HEK293T (cell line): ENCODE data around the gene SMPD3.

Experiments
- ARNT ChIP-seq: fragments of 450-650 bp; IDR thresholded peaks from 2 replicates; pipeline ENCODE4 v1.6.1; 2017; ENCODE audit warnings: mild to moderate bottlenecking
- FOXA1 ChIP-seq: fragments of 450-650 bp; IDR thresholded peaks from 2 replicates; pipeline ENCODE4 v1.6.1; 2016; ENCODE audit warnings: mild to moderate bottlenecking
- FOXK2 ChIP-seq: fragments of 450-650 bp; IDR thresholded peaks from 2 replicates; pipeline ENCODE4 v1.6.1; 2016; ENCODE audit warnings: mild to moderate bottlenecking
- FOXM1 ChIP-seq: fragments of 450-650 bp; IDR thresholded peaks from 2 replicates; pipeline ENCODE4 v1.6.1; 2017; ENCODE audit warnings: mild to moderate bottlenecking, borderline replicate concordance
- HDGF ChIP-seq: fragments of 450-650 bp; IDR thresholded peaks from 2 replicates; pipeline ENCODE4 v1.6.1; 2017; ENCODE audit warnings: antibody characterized with exemption, borderline replicate concordance
- L3MBTL2 ChIP-seq: fragments of 450-650 bp; conservative IDR thresholded peaks from 2 replicates; pipeline ENCODE4 v1.6.1; 2016; ENCODE audit warnings: mild to moderate bottlenecking
- NFRKB ChIP-seq: fragments of 450-650 bp; IDR thresholded peaks from 2 replicates; pipeline ENCODE4 v1.6.1; 2016; ENCODE audit warnings: mild to moderate bottlenecking, moderate library complexity
- SP1 ChIP-seq: fragments of 450-650 bp; IDR thresholded peaks from 2 replicates; pipeline ENCODE4 v1.6.1; 2017
- SUZ12 ChIP-seq: fragments of 450-650 bp; IDR thresholded peaks from 2 replicates; pipeline ENCODE4 v1.6.1; 2016; ENCODE audit warnings: mild to moderate bottlenecking
- TF ChIP-seq, protein P1 (sequence below): fragments of 450-650 bp; IDR thresholded peaks from 2 replicates; pipeline ENCODE4 v1.6.1; 2016

DNA sequence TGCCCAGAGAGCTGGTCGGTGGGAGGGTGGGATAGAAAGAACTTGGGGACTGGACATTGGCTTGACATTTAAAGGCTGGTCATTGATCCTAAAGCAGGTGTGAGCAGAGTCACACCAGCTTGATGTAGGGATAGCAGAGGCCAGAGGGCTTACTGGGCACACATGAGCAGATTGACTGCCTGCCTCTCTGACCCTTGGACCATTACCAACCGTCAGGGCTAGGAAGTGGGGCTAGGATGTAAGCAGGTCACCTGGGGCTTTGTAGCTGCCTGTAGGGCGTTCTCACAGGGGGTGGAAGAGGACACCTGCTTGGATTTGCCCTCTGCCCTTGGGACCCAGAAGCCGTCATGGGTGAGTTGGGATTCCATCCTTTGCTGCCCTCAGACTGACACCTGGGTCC is 11.1 kb upstream of the SMPD3 start:
- TF ChIP-seq FOXA1 (no peak), FOXM1 (no peak), L3MBTL2 (no peak), ARNT (no peak), NFRKB (no peak), FOXK2 (no peak), SP1 (no peak), SUZ12 (no peak), HDGF (no peak)
- TF ChIP-seq, protein P1, sequence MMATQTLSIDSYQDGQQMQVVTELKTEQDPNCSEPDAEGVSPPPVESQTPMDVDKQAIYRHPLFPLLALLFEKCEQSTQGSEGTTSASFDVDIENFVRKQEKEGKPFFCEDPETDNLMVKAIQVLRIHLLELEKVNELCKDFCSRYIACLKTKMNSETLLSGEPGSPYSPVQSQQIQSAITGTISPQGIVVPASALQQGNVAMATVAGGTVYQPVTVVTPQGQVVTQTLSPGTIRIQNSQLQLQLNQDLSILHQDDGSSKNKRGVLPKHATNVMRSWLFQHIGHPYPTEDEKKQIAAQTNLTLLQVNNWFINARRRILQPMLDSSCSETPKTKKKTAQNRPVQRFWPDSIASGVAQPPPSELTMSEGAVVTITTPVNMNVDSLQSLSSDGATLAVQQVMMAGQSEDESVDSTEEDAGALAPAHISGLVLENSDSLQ = no peak
